Activated CD4-positive, alpha-beta T cell treated with anti-CD3 and anti-CD28 coated beads for 4 hours (primary cell): ENCODE measurements around the gene ZNF567.
A peak's percentile ranks its signal among the peaks of the same experiment; 100 is the strongest.
"Not testable (repeated sequence)": the region's sequence is repeated elsewhere in the genome, so short reads cannot be mapped to it uniquely, and the experiment has no call there.

Experiments used
- DNase-seq, 2 donors: peaks; one replicate each; pipeline ENCODE4 v3.0.0-alpha.2; 2020

ZNF567 gene

GRCh38 chr19:36687214-36688056 lies at the start of gene ZNF567:
Gene ZNF567, plus strand, starts transcription at chr19:36687612. Its CDS starts 7,256 bp downstream, at chr19:36694868.
- DNase-seq, result peak; percentile 98

- DNase-seq, result no peak
Observed at GRCh38 chr19:36638862-36639510, 48.4 kb upstream of the ZNF567 start.

- no peak for DNase-seq
Observed at GRCh38 chr19:36646746-36647145, 40.7 kb upstream of the ZNF567 start.

- no peak for DNase-seq
Observed at GRCh38 chr19:36652958-36653357, 34.5 kb upstream of the ZNF567 start.

- DNase-seq, result no peak
Observed at GRCh38 chr19:36665832-36666231, 21.6 kb upstream of the ZNF567 start.

GRCh38 chr19:36668646-36669045 lies 18.8 kb upstream of the ZNF567 start:
- DNase-seq, result no peak

GRCh38 chr19:36672368-36672767 lies 15.0 kb upstream of the ZNF567 start:
- DNase-seq, result no peak

GRCh38 chr19:36674201-36674600 lies 13.2 kb upstream of the ZNF567 start:
- DNase-seq, result no peak

GRCh38 chr19:36679455-36679854 lies 8.0 kb upstream of the ZNF567 start:
- no peak for DNase-seq

- DNase-seq, result no peak
Observed at GRCh38 chr19:36685835-36686234, 1.6 kb upstream of the ZNF567 start.

GRCh38 chr19:36686365-36687213 lies 823 bp upstream of the ZNF567 start:
- no peak for DNase-seq

GRCh38 chr19:36688058-36688457 lies 646 bp downstream of the ZNF567 start:
- no peak for DNase-seq

- no peak for DNase-seq
Observed at GRCh38 chr19:36707134-36707533, 19.7 kb downstream of the ZNF567 start.

- no peak for DNase-seq
Observed at GRCh38 chr19:36709423-36709822, 22.0 kb downstream of the ZNF567 start.

- DNase-seq, result no peak
Observed at GRCh38 chr19:36719687-36720556, 32.5 kb downstream of the ZNF567 start.

- DNase-seq, result not testable (repeated sequence)
Observed at GRCh38 chr19:36736166-36736565, 48.8 kb downstream of the ZNF567 start.

- DNase-seq, result no peak
Observed at GRCh38 chr19:36745870-36746269, 58.5 kb downstream of the ZNF567 start.

- no peak for DNase-seq
Observed at GRCh38 chr19:36747750-36748149, 60.3 kb downstream of the ZNF567 start.

- DNase-seq, result no peak
Observed at GRCh38 chr19:36748431-36749275, 61.2 kb downstream of the ZNF567 start.

GRCh38 chr19:36749613-36750012 lies 62.2 kb downstream of the ZNF567 start:
- not testable (repeated sequence) for DNase-seq

- DNase-seq, result no peak
Observed at GRCh38 chr19:36750066-36750691, 62.8 kb downstream of the ZNF567 start.
